K562 (cell line): ENCODE data around the gene RASGEF1C. TPM values are rescaled to one million over a fixed set of nuclear protein-coding genes. Genes with fewer than 3 reads are reported as not detected.

ENCODE experiments used
- BHLHE40 ChIP-seq: IDR thresholded peaks from 2 replicates; pipeline ENCODE4 v1.6.1; 2011; ENCODE audit warnings: low read length, improper control_type of control experiment
- CBX3 ChIP-seq, 2 experiments: IDR thresholded peaks; 1 replicate in 1 of 2; 2 replicates in 1 of 2; pipeline ENCODE4 v1.6.1; 2012; ENCODE audit warnings: inconsistent platforms in 2 of 2, low read length in 2 of 2, borderline replicate concordance in 1 of 2, control low read depth in 1 of 2
- GATAD2A ChIP-seq: fragments of 450-650 bp; IDR thresholded peaks from 2 replicates; pipeline ENCODE4 v1.6.1; 2017
- IRF2 ChIP-seq: sonication (generic); formaldehyde crosslinking; IDR thresholded peaks from 2 replicates; pipeline ENCODE4 v1.8.1; 2022; ENCODE audit warnings: mild to moderate bottlenecking, missing genetic modification reagents
- KLF1 ChIP-seq: fragments of 450-650 bp; IDR thresholded peaks from 2 replicates; pipeline ENCODE4 v1.6.1; 2016; ENCODE audit warnings: missing genetic modification characterization, missing compliant biosample characterization
- LARP7 ChIP-seq: fragments of 450-650 bp; IDR thresholded peaks from 2 replicates; pipeline ENCODE4 v1.6.1; 2016
- MXI1 ChIP-seq: IDR thresholded peaks from 2 replicates; pipeline ENCODE4 v1.6.1; 2011; ENCODE audit warnings: low read depth, mild to moderate bottlenecking, improper control_type of control experiment, low read length
- NEUROD1 ChIP-seq: fragments of 150-350 bp; IDR thresholded peaks from 2 replicates; pipeline ENCODE4 v1.6.1; 2014; ENCODE audit warnings: borderline replicate concordance, low read length, low read depth; ENCODE audit not compliant: partially characterized antibody
- PRMT5 ChIP-seq: sonication (generic); formaldehyde crosslinking; IDR thresholded peaks from 2 replicates; pipeline ENCODE4 v1.5.0; 2020; ENCODE audit warnings: missing genetic modification reagents
- RCOR1 ChIP-seq, 2 experiments: IDR thresholded peaks; 2 replicates each; pipeline ENCODE4 v1.6.1; 2012; ENCODE audit warnings: low read depth in 2 of 2, low read length in 2 of 2, borderline replicate concordance in 1 of 2, improper control_type of control experiment in 1 of 2
- SIN3A ChIP-seq, 2 experiments: fragments of 150-350 bp in 1 of 2; IDR thresholded peaks; 2 replicates each; pipeline ENCODE4 v1.6.1; 2011 to 2016; ENCODE audit warnings: borderline replicate concordance in 2 of 2, low read depth in 2 of 2, low read length in 2 of 2, mild to moderate bottlenecking in 2 of 2, moderate library complexity in 2 of 2; ENCODE audit not compliant: control insufficient read depth in 1 of 2
- SIRT6 ChIP-seq: IDR thresholded peaks from one replicate; pipeline ENCODE4 v1.6.1; 2012; ENCODE audit warnings: low read depth, mild to moderate bottlenecking, control low read depth, inconsistent platforms, low read length, moderate library complexity
- SOX6 ChIP-seq: fragments of 450-650 bp; IDR thresholded peaks from 2 replicates; pipeline ENCODE4 v1.6.1; 2014; ENCODE audit warnings: mild to moderate bottlenecking
- TAF1 ChIP-seq: IDR thresholded peaks from 2 replicates; pipeline ENCODE4 v1.6.1; 2011; ENCODE audit warnings: mild to moderate bottlenecking, low read length, moderate library complexity; ENCODE audit not compliant: insufficient read depth, control insufficient read depth, severe bottlenecking; ENCODE audit errors: extremely low read depth
- THRB ChIP-seq: fragments of 450-650 bp; formaldehyde crosslinking; conservative IDR thresholded peaks from 2 replicates; pipeline ENCODE4 v1.4.0; 2022; ENCODE audit warnings: mild to moderate bottlenecking, missing genetic modification characterization
- TRIM28 ChIP-seq: fragments of 450-650 bp; IDR thresholded peaks from 2 replicates; pipeline ENCODE4 v1.6.1; 2017
- YY1 ChIP-seq, 3 experiments: IDR thresholded peaks; 2 replicates each; pipeline ENCODE4 v1.6.1; 2011; ENCODE audit warnings: low read length in 2 of 3, mild to moderate bottlenecking in 2 of 3, moderate library complexity in 2 of 3, borderline replicate concordance in 1 of 3, control low read depth in 1 of 3, low read depth in 1 of 3; ENCODE audit not compliant: insufficient read depth in 3 of 3, insufficient replicate concordance in 2 of 3, control insufficient read depth in 1 of 3, insufficient read length in 1 of 3; ENCODE audit errors: extremely low read depth in 1 of 3
- ZNF239 ChIP-seq: fragments of 250-450 bp; sonication (Bioruptor Pico); IDR thresholded peaks from 2 replicates; pipeline ENCODE4 v1.4.0; 2020; ENCODE audit warnings: mild to moderate bottlenecking
- ZNF507 ChIP-seq: conservative IDR thresholded peaks from 2 replicates; pipeline ENCODE4 v1.6.1; 2017; ENCODE audit warnings: missing genetic modification characterization, missing compliant biosample characterization
- ZZZ3 ChIP-seq: fragments of 450-650 bp; IDR thresholded peaks from 2 replicates; pipeline ENCODE4 v1.6.1; 2016; ENCODE audit warnings: antibody characterized with exemption, mild to moderate bottlenecking, moderate library complexity
- polyA plus RNA-seq, 8 experiments: library from polyadenylated mRNA; depleted of rRNA in 4 of 8; stranded (reverse) in 5 of 8; unstranded in 3 of 8; fragments of >200 nt; fragmentation: Nextera tagmentation in 2 of 8; fragmentation: Illumina TruSeq in 1 of 8; extraction: Ambion mirVana in 2 of 8; extraction: Trizol in 1 of 8; gene quantifications; 2 replicates each; pipeline versions ENCODE4 v1.2.1 to v1.2.3, GENCODE V29; 2011 to 2014; ENCODE audit warnings: inconsistent platforms in 1 of 8, missing spikeins in 1 of 8
- total RNA-seq, 7 experiments: library from RNA; depleted of rRNA in 6 of 7; stranded (reverse); fragments of >200 nt in 6 of 7; fragmentation: Illumina TruSeq in 2 of 7; extraction: Trizol in 2 of 7; gene quantifications; 2 replicates each; pipeline versions ENCODE4 v1.2.1 to v1.2.3, GENCODE V29; 2011 to 2021; ENCODE audit warnings: low replicate concordance in 1 of 7
- TF ChIP-seq, protein P1 (sequence below): fragments of 250-450 bp; sonication (Bioruptor Pico); IDR thresholded peaks from 2 replicates; pipeline ENCODE4 v1.4.0; 2020; ENCODE audit warnings: mild to moderate bottlenecking, moderate library complexity, borderline replicate concordance
- TF ChIP-seq, protein P2 (sequence below), 2 experiments: fragments of 450-650 bp in 1 of 2; sonication (generic) in 1 of 2; formaldehyde crosslinking in 1 of 2; IDR thresholded peaks in 1 of 2; conservative IDR thresholded peaks in 1 of 2; 2 replicates each; pipeline versions ENCODE4 v1.6.1 to v1.8.1; 2016 to 2023; ENCODE audit warnings: mild to moderate bottlenecking in 2 of 2, moderate library complexity in 2 of 2, inconsistent platforms in 1 of 2, missing genetic modification reagents in 1 of 2

The RASGEF1C gene
- total and polyA plus RNA-seq, 9 of the 15 experiments (the other 6 are each of a cell fraction or from before 2014, with no cell fraction given) = 0.04 to 1.1 (median 0.21) TPM; not detected in 4

DNA sequence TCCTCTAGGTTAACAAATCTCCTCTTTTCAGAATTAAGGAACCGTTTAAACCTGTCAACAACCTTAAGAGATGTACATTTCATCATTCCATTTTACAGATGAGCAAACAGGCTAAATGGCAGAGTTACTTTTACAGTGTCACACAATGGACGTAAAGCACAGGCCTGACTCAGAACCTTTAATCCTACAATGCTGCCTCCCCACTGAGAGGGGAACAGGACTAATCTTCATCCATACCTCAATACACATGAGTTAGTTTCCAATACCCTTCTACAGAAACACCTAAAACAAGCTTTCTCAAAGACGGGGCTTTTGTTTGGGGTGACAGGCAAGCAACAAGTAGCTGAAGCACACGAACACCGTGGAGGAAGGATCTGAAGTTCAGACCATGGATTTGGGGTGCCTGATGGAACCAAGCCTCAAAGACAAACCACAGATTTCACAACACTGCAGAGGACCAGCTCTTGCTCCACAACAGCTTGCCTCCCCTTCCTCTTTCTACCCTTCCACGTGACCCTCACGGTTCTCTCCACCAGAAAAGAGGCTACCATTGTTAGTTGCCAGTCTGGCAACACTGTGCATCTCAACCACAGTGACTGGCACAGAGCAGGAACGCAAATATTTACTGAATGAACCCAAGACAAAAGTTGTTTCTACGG, 139.3 kb downstream of the RASGEF1C start (continued):
- TF ChIP-seq THRB (CRISPR knock-in tag) (no peak), YY1 (IDR thresholded peaks at IDR 0.05; ENCODE audit: borderline replicate concordance in 1 of 3, control insufficient read depth in 1 of 3, extremely low read depth in 1 of 3, insufficient read depth in 3 of 3, insufficient read length in 1 of 3, insufficient replicate concordance in 2 of 3, low read depth in 1 of 3, low read length in 2 of 3) (no peak), TAF1 (no peak), RCOR1 (IDR thresholded peaks at IDR 0.05; ENCODE audit: borderline replicate concordance in 1 of 2, low read depth in 2 of 2, low read length in 2 of 2) (no peak), SIN3A (IDR thresholded peaks at IDR 0.05; ENCODE audit: borderline replicate concordance in 2 of 2, control insufficient read depth in 1 of 2, low read depth in 2 of 2, low read length in 2 of 2) (no peak), SIRT6 (no peak), GATAD2A (no peak), BHLHE40 (peak; percentile 63), ZNF239 (CRISPR knock-in tag) (peak; percentile 59; the same call in 1 of the 2 replicates), SOX6 (0 out of 2 replicates have a peak, but pooled peaks have one; percentile 14), IRF2 (CRISPR knock-in tag) (no peak), TRIM28 (no peak), CBX3 (IDR thresholded peaks at IDR 0.05; ENCODE audit: borderline replicate concordance in 1 of 2, low read length in 2 of 2) (no peak), LARP7 (no peak), ZNF507 (no peak), NEUROD1 (no peak), KLF1 (tag) (no peak), PRMT5 (no peak), ZZZ3 (no peak), MXI1 (no peak)
- TF ChIP-seq, protein P1, sequence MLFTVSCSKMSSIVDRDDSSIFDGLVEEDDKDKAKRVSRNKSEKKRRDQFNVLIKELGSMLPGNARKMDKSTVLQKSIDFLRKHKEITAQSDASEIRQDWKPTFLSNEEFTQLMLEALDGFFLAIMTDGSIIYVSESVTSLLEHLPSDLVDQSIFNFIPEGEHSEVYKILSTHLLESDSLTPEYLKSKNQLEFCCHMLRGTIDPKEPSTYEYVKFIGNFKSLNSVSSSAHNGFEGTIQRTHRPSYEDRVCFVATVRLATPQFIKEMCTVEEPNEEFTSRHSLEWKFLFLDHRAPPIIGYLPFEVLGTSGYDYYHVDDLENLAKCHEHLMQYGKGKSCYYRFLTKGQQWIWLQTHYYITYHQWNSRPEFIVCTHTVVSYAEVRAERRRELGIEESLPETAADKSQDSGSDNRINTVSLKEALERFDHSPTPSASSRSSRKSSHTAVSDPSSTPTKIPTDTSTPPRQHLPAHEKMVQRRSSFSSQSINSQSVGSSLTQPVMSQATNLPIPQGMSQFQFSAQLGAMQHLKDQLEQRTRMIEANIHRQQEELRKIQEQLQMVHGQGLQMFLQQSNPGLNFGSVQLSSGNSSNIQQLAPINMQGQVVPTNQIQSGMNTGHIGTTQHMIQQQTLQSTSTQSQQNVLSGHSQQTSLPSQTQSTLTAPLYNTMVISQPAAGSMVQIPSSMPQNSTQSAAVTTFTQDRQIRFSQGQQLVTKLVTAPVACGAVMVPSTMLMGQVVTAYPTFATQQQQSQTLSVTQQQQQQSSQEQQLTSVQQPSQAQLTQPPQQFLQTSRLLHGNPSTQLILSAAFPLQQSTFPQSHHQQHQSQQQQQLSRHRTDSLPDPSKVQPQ (CRISPR knock-in tag) = no peak
- TF ChIP-seq, protein P2, sequence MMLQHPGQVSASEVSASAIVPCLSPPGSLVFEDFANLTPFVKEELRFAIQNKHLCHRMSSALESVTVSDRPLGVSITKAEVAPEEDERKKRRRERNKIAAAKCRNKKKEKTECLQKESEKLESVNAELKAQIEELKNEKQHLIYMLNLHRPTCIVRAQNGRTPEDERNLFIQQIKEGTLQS (IDR thresholded peaks at IDR 0.05) = 0 out of 2 replicates have a peak, but pooled peaks have one; percentile 29
- TF ChIP-seq, protein P2 (CRISPR knock-in tag; conservative IDR thresholded peaks at IDR 0.05) = no peak
